Islet precursor cell (in vitro differentiated cells): Measurements from ENCODE around the gene CCDC169.

Experiments used
- DNase-seq: peaks from one replicate; pipeline ENCODE4 v3.0.0-alpha.2; 2018

Gene CCDC169

DNA sequence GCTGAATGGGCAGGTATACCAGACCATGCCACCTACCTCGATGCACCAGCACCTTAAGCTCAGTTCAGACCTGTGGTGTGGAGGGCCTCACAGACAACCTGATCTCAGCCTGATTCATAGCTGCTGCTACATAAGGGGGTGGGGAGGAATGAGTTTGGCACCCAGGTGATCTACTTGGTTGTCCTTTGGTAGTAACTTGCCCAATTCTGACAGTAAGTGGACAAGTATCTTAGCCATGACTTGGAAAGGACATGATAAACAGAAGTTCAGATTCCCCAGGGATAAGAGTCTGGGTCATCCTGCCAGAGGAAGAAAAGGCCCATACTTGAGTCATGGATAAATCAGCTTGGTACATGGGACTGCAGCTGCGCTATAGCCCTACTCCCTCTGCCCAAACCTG, 54.9 kb downstream of the CCDC169 start:
- no peak for DNase-seq

DNA sequence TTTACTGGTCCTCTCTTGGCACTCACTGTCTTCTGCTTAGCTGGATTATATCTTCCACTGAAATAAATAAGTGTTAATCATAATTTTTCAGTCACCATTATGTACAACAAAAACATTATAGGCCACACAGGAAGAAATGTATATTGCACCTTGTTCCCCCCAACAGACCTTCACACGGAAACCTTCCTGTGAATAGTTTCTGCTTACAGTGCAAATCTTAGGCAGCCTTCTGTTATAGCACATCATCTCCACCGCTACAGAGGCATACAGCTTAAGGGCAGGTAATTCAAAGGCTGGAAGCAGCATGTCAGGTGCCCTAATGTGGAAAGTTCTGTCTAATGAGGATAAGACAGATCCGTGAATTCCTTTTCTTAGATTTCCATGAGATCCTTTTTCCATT, 66.4 kb downstream of the CCDC169 start:
- DNase-seq: no peak

DNA sequence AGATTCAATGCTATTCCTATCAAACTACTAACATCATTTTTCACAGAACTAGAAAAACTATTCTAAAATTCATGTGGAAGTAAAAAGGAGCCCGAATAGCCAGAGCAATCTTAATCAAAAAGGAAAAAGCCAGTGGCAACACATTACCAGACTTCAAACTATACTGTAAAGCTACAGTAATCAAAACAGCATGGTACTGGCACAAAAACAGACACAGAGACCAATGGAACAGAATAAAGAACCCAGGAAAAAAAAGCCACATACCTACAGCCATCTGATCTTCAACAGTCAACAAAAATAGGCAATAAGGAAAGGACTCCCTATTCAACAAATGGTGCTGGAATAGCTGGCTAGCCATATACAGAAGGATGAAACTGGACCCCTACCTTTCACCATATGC, 72.9 kb downstream of the CCDC169 start:
- no peak for DNase-seq

DNA sequence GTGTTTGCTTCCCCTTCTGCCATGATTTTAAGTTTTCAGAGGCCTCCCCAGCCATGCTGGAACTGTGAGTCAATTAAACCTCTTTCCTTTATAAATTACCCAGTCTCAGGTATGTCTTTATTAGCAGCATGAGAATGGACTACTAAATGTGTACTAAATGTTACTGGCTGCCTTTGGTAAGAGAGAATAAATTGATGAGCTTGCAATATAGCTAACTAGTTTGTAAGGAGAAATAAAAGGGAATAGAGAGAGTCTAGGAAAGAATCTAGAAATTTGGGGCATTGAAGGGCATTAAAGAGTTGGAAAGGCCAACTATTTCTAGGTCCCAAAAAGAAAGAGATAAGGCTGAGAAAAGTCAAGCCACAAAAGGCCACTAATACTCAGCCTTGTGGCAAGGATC, 77.7 kb downstream of the CCDC169 start:
- no peak for DNase-seq

DNA sequence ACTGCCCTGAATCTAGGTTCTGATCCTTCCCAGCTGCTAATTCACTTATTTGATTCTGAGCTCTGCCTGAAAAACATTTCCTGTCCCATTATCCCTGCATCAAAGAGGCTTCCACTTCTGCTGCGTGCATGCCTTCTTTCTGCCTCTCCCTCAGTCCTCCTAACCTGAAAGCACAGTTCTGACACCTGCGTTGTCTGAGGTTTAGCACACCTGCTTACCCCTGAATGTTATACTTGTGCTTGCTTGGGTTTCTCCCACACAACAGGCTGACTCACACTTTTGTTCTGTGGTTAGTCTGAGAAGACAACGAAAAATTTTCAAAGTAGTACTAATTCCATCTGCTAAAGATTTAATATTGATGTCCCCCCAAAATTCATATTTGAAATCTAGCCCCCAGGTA, 80.2 kb downstream of the CCDC169 start:
- DNase-seq: no peak

DNA sequence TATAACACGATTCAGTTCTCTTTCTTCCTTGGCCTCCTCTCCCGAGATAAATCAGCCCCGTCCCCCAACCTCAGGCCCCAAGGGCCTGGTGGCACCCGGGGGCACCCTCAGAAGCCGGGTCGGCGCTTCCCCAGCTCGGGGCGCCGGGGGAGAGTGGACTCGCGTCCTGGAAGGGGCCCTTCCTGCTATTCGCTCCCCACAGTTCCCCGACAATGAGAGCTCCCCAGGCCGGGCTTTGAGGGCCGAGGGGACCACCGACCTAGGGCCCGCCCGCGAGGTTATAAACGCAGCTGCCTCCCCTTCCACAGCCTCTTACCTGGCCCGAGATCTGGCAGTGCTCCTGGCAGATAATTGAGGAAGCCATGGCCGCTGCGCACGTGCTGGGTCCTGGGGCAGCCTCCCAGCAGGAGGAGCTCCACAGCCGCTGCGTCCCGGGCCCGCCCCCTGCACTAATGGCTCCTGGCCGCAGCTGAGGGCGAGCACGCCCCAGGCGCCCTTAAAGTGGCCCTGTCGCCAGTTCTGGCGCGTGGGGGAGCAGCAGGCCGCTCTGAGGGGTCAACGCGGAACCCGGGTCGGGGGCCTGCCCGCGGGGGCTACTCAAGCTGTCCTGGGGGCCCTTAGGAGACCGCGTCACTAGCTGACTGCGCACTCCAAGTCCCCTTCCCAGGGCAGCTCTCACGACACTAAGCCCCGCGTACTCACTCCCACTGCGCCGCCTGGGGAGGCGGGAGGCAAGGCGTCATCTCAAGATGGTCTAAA, 83.3 kb downstream of the CCDC169 start, which contains the start of gene SOHLH2:
SOHLH2 (minus strand) TSS at position 394 of the 759 bp plus-strand sequence; CDS start at position 364, 30 bp downstream.
- no peak for DNase-seq

DNA sequence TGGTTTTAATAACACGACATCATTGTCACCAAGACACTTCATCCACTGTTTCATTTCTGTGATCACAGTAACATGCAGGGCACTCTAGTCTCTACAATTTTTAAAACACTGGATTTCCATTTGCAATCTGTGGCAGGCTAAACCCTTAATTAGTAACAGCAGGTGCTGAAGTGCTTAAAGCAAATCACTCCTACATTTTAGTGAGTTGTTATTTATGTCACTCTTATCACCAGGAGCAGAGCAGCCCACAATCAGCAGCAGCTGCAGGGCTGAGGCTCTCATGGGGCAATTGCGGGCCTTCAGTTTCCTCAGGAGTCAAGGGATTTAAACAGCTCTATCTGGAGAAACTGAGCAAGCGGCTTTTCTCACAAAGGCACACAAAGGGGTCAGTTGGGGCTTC, 84.8 kb downstream of the CCDC169 start:
- no peak for DNase-seq

DNA sequence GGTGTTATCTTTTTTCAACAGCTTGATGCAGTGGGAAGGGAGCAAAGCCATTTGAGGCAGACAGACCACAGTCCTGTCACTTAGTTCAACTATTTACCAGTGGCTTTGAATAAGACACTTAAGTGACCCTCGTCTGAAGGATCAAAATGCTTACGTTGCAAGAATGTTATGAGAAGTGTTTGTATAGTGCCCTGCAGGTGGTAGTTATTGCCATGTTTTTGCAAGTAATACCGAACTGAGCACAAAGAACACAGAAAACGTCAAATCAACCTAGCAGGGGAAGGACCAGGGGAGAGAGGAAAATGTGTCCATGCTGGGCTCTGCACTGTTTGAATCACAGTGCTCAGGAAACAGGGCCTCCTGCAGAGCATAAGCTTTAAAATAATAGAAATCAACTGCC, 86.0 kb downstream of the CCDC169 start:
- no peak for DNase-seq

DNA sequence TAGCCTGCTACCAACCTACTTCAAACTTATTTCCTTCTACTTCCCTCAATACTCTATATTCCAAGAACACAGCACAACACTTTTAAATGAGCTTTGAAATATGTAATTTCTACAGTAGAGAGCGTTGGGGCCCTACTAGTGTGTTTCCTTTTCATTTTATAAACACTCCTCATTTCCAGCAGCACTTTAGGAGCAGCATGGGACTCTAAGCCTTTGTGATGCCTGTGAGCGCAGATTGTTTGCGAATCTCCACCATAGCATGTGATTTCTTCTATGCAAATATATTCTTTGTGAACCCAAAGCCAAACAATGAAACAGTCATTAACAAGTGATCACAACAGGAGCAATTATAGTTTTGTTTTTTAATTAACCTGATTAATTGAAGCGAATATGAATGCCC, 86.9 kb downstream of the CCDC169 start:
- no peak for DNase-seq

DNA sequence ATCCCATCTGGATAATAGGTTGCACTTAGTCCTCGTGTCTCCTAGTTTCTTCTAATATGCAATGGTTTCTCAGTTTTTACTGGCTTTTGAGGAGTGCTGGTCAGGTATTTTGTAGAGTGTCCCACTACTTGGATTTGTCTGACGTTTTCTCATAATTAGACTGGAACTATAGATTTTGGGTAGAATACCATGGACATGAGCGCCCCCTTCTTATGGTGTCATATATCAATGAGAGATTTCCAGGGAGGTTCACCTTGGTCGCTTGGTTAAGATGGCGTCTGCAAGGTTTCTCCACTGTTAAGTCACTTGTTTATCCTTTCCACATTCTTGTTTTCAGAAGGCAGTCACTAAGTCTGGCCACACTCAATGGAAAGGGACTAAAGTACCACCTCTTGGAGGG, 89.9 kb downstream of the CCDC169 start:
- DNase-seq: no peak

DNA sequence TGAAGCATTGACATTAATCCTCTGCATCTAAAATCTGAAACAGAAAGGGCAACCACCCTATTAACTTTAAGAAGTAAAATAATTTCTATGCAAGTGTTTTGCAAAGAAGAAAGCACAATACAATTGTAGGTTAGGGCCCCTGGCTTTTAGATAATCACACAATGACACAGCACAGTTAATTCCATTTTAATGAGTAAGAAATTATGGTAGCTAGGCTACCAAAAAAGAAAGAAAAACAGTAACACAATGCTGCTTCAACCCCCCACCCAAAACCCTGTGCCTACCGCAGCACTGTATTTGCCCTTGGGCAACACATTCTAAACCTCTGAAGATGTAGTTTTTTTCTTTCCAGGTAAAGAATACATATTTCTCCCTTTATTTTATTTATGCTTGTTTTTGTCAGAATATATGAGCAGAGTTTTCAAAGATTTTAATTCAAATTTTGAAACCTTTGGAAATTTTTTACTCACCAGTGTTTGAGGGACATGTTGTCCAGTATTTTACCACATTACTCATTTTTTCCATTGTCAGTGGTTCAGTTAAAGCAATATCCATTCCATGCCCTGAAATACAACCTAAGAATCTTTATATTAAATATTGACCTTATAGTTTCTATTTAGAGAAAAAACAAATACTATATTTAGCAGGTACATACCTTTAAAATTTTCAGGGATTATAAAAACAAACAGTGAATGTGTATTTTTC, 104.3 kb downstream of the CCDC169 start:
- DNase-seq: no peak

DNA sequence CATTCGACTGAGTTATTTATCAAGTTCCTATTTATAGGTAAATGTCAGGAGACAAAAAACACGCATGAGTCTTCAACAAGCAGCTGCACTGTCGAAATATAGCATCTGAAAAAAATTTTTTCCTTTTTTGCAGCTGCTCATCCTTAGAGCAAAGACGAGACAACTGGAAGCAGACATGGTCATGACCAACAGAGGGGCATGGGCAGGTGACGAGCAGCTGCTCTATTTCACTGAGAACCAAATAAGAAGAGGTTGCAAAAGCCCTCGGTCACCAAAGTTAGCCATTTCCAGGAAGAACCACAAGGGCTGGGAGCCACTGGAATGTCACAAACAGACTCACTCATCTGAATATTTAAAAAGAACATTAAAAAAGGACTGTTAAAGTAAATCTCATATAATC, 105.4 kb downstream of the CCDC169 start:
- DNase-seq: no peak

DNA sequence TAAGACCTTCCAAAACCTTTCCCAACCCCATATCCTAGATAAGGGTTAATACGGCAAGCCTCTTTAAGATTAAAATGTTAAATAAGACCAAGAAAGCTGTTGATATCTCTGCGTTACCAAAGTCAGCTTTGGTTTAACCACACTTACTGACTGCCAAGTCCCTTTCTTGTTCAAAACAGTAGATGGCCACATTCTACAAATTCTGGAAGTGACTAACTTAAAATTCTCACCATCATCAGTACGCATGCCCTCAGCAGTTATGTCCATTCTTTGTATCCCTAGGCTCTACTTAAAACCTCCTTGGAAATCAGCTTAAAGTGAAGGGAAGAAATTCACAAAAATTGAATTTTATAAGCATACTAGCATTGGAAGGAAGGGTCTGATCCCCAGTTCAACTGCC, 106.8 kb downstream of the CCDC169 start:
- DNase-seq: no peak

DNA sequence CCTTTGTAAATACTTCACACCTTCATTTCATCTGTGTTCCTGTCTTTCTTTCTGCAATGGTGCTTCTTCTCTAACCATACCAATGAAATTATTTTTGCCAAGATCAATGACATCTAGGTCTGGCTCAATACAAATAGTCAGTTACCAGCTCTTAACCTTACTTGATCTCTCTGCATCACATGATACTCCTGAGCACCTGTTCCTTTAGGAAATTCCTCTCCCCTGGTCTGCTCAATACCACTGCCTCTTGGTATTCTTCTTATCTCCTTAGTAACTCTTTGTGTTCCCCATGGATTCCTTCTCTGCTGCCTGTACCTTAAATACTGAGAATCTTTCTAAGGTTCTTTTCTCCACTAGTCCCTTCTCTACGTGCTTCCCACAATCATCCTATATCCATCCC, 109.2 kb downstream of the CCDC169 start:
- DNase-seq: no peak

DNA sequence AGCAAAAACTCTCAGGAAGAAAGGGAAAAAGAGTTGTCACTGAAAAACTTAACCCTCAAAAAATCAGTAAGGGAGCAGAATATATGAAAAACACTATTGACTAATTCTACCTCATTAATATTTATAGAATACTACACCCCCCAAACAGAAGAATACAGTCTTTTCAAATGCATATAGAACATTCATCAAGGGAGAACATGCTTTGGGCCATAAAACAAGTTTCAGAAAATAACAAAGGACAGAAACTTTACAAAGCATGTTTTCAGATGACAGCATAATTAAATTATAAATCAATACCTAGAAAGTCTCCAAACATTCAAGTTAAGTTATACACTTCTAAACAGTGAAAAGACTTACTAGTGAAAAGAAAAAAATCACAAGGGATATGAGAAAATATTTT, 113.7 kb downstream of the CCDC169 start:
- DNase-seq: no peak
